A549 (cell line): ENCODE results near the gene FNIP2. TPM values are rescaled to one million over a fixed set of nuclear protein-coding genes. Genes with fewer than 3 reads are reported as not detected.
A peak's percentile ranks its signal among the peaks of the same experiment; 100 is the strongest.

ENCODE experiments used
- ATAC-seq, 2 experiments: fragments of 200-7000 bp in 1 of 2; fragments of >200 bp in 1 of 2; cut with Nextera tagmentation in 1 of 2; cut with Tn5 transposase in 1 of 2; 3 replicates each; pipeline versions ENCODE4 v1.8.0 to v1.9.1; 2018 to 2020; ENCODE audit warnings: mild to moderate bottlenecking in 1 of 2, moderate library complexity in 1 of 2
- CTCF ChIA-PET: fragments of 300-600 bp; sonication (Branson Sonifier 250); formaldehyde crosslinking; extraction: SDS; loops from one replicate; lab custom pipeline; 2021; ENCODE audit warnings: antibody characterized with exemption, inconsistent platforms; lab: Yijun Ruan, JAX
- POLR2A ChIA-PET: fragments of 350-600 bp; formaldehyde crosslinking; extraction: SDS; loops from one replicate; lab custom pipeline; 2021; ENCODE audit warnings: antibody characterized with exemption, inconsistent platforms; lab: Yijun Ruan, JAX
- DNase-seq, 2 experiments: peaks; one replicate each; pipeline versions ENCODE4 v3.0.0 to v3.0.0-alpha.2; 2011 to 2016; ENCODE audit warnings: low read depth in 1 of 2, low spot score in 1 of 2
- FAIRE-seq: peaks from 2 replicates; lab custom pipeline; 2011; peaks lifted over from hg19 to GRCh38; lab: Jason Lieb, UNC
- H3K27ac ChIP-seq, 2 experiments: fragments of >200 bp; sonication (Bioruptor Twin); formaldehyde crosslinking; 3 replicates each; pipeline ENCODE4 v1.5.1; 2016 to 2017
- H3K4me1 ChIP-seq: fragments of >200 bp; sonication (Bioruptor Twin); formaldehyde crosslinking; 3 replicates; pipeline ENCODE4 v1.6.1; 2016
- H3K4me2 ChIP-seq: fragments of >200 bp; sonication (Bioruptor Twin); formaldehyde crosslinking; 3 replicates; pipeline ENCODE4 v1.6.1; 2016
- H3K4me3 ChIP-seq: fragments of >200 bp; sonication (Bioruptor Twin); formaldehyde crosslinking; 3 replicates; pipeline ENCODE4 v1.5.1; 2016
- H3K9me3 ChIP-seq: fragments of >200 bp; sonication (Bioruptor Twin); formaldehyde crosslinking; 3 replicates; pipeline ENCODE4 v1.6.1; 2016
- BHLHE40 ChIP-seq: IDR thresholded peaks from 2 replicates; pipeline ENCODE4 v1.6.1; 2012; ENCODE audit warnings: low read depth, low read length, inconsistent platforms
- CBX8 ChIP-seq: fragments of 200-600 bp; sonication (generic); IDR thresholded peaks from 2 replicates; pipeline ENCODE4 v1.6.1; 2016
- CEBPB ChIP-seq, 2 experiments: fragments of >200 bp in 1 of 2; sonication (Bioruptor Twin) in 1 of 2; formaldehyde crosslinking in 1 of 2; IDR thresholded peaks; 2 replicates each; pipeline ENCODE4 v1.6.1; 2012 to 2016
- CHD2 ChIP-seq: fragments of 150-350 bp; IDR thresholded peaks from 2 replicates; pipeline ENCODE4 v1.6.1; 2014; ENCODE audit warnings: low read length; ENCODE audit not compliant: partially characterized antibody
- E2F6 ChIP-seq: IDR thresholded peaks from 2 replicates; pipeline ENCODE4 v1.6.1; 2012; ENCODE audit warnings: low read depth, borderline replicate concordance
- ESRRA ChIP-seq: fragments of 150-350 bp; IDR thresholded peaks from 2 replicates; pipeline ENCODE4 v1.6.1; 2014; ENCODE audit warnings: mild to moderate bottlenecking, low read length, borderline replicate concordance
- HES2 ChIP-seq: fragments of >200 bp; sonication (Bioruptor Twin); formaldehyde crosslinking; IDR thresholded peaks from 2 replicates; pipeline ENCODE4 v1.6.1; 2016
- HOXA7 ChIP-seq: fragments of 250-450 bp; sonication (Bioruptor Pico); IDR thresholded peaks from 2 replicates; pipeline ENCODE4 v1.5.0; 2020; ENCODE audit warnings: mild to moderate bottlenecking, moderate library complexity
- MAX ChIP-seq: IDR thresholded peaks from 2 replicates; pipeline ENCODE4 v1.6.1; 2012
- MAZ ChIP-seq: fragments of 150-350 bp; IDR thresholded peaks from 2 replicates; pipeline ENCODE4 v1.6.1; 2014; ENCODE audit warnings: antibody characterized with exemption, low read depth, low read length, borderline replicate concordance
- RAD21 ChIP-seq, 2 experiments: fragments of >200 bp in 1 of 2; sonication (Bioruptor Twin) in 1 of 2; formaldehyde crosslinking in 1 of 2; IDR thresholded peaks in 1 of 2; conservative IDR thresholded peaks in 1 of 2; 2 replicates in 1 of 2; 3 replicates in 1 of 2; pipeline ENCODE4 v1.6.1; 2012 to 2018; ENCODE audit warnings: inconsistent platforms in 1 of 2
- RARB ChIP-seq: fragments of 250-450 bp; sonication (Bioruptor Pico); IDR thresholded peaks from 2 replicates; pipeline ENCODE4 v1.8.0; 2021; ENCODE audit warnings: mild to moderate bottlenecking, moderate library complexity
- REST ChIP-seq: fragments of 200-600 bp; sonication (generic); IDR thresholded peaks from 2 replicates; pipeline ENCODE4 v1.6.1; 2016; ENCODE audit warnings: antibody characterized with exemption, mild to moderate bottlenecking, moderate library complexity
- RFX5 ChIP-seq: fragments of 450-650 bp; IDR thresholded peaks from 2 replicates; pipeline ENCODE4 v1.7.1; 2014; ENCODE audit warnings: antibody characterized with exemption, mild to moderate bottlenecking, moderate library complexity
- SREBF2 ChIP-seq: fragments of 450-650 bp; IDR thresholded peaks from 2 replicates; pipeline ENCODE4 v1.6.1; 2014; ENCODE audit warnings: mild to moderate bottlenecking, moderate library complexity
- TFCP2L1 ChIP-seq: fragments of 250-450 bp; sonication (Bioruptor Pico); IDR thresholded peaks from 2 replicates; pipeline ENCODE4 v1.5.0; 2021; ENCODE audit warnings: mild to moderate bottlenecking
- ZC3H11A ChIP-seq: fragments of 450-650 bp; IDR thresholded peaks from 2 replicates; pipeline ENCODE4 v1.6.1; 2014; ENCODE audit warnings: antibody characterized with exemption, mild to moderate bottlenecking
- ZFP36 ChIP-seq: fragments of 450-650 bp; IDR thresholded peaks from 2 replicates; pipeline ENCODE4 v1.6.1; 2014; ENCODE audit warnings: borderline replicate concordance; ENCODE audit not compliant: partially characterized antibody
- WGBS: methylation state at CpG from one replicate; pipeline ENCODE4 v1.1.6; 2017; ENCODE audit errors: missing lambda C conversion rate; 5-methylcytosine and 5-hydroxymethylcytosine counted together
- polyA plus RNA-seq, 4 experiments: library from polyadenylated mRNA; depleted of rRNA in 3 of 4; stranded (reverse); fragments of >200 nt; fragmentation: RNase III in 1 of 4; extraction: RNeasy Plus Mini Kit Qiagen cat#74134 plus additional on column Dnase treatment in 1 of 4; gene quantifications; 2 replicates in 3 of 4; 3 replicates in 1 of 4; pipeline ENCODE4 v1.2.3, GENCODE V29; 2011 to 2017
- TF ChIP-seq, protein P1 (sequence below): fragments of >200 bp; sonication (Bioruptor Twin); formaldehyde crosslinking; IDR thresholded peaks from 3 replicates; pipeline ENCODE4 v1.6.1; 2016

The FNIP2 gene
- polyA plus RNA-seq, 2 of the 4 experiments (the other 2 are of a cell fraction), result 2.0 to 2.5 TPM

DNA sequence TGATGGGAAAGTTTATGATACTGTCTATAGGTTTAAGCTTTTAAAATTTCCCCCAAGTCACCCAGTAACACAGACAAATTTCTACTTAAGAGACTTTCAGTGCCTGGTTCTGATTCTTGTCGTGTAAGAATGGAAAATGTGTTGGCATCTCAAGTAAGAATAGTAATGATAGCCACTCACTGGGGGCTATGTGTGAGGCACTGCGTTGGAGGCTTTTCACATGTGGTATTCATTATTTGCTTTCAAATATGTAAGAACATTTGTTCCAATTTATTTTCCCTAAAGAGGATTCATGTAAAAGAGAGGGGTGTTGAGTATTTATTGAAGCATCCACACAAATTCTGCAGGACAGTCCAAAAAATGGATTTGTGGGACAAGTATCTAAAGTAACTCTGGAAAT, 143.6 kb downstream of the FNIP2 start:
- no peak for FAIRE-seq
- no peak overlapping the region for H3K4me3 ChIP-seq
- no peak for DNase-seq
- peaks cover 17% of the 10 kb centered on the region for H3K4me1 ChIP-seq
- no peak overlapping the region for H3K4me2 ChIP-seq
- no peak for TF ChIP-seq E2F6
- no peak for TF ChIP-seq CBX8
- TF ChIP-seq ESRRA, result no peak
- ChIA-PET CTCF (no interaction called here), POLR2A (no interaction called here)
- H3K9me3 ChIP-seq, result no peaks in the 10 kb centered on the region
- no peak overlapping the region for H3K27ac ChIP-seq
- ATAC-seq, result no peak
- 94% methylated on average over 2 of the region's 2 CpGs for WGBS

- POLR2A ChIA-PET, result no interaction called here
- no peak overlapping the region for H3K4me3 ChIP-seq
- 59% methylated on average over 6 of the region's 6 CpGs for WGBS
- peaks cover 17% of the 10 kb centered on the region for H3K4me1 ChIP-seq
- no peak for TF ChIP-seq MAZ
- TF ChIP-seq RARB (CRISPR knock-in tag), result no peak
- TF ChIP-seq BHLHE40, result no peak
- no peak for TF ChIP-seq HES2
- TF ChIP-seq, protein P1, sequence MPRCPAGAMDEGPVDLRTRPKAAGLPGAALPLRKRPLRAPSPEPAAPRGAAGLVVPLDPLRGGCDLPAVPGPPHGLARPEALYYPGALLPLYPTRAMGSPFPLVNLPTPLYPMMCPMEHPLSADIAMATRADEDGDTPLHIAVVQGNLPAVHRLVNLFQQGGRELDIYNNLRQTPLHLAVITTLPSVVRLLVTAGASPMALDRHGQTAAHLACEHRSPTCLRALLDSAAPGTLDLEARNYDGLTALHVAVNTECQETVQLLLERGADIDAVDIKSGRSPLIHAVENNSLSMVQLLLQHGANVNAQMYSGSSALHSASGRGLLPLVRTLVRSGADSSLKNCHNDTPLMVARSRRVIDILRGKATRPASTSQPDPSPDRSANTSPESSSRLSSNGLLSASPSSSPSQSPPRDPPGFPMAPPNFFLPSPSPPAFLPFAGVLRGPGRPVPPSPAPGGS, result no peak
- TF ChIP-seq MAX, result no peak
- no peak for TF ChIP-seq CEBPB (IDR thresholded peaks at IDR 0.05)
- no peak for TF ChIP-seq REST
- TF ChIP-seq, all 56 proteins: peak for 0
- no peak overlapping the region for H3K27ac ChIP-seq
- DNase-seq, result no peak
- no peak for ATAC-seq
- CTCF ChIA-PET, result interaction anchor here (1.1 kb wide), 1 partner anchor 280 kb away, joined by 3 read pairs; no protein-coding TSS in a partner anchor
- no peak overlapping the region for H3K4me2 ChIP-seq
- FAIRE-seq, result no peak
- H3K9me3 ChIP-seq, result no peaks in the 10 kb centered on the region
Measured at GRCh38 chr4:158912806-158913205, 144.0 kb downstream of the FNIP2 start.

DNA sequence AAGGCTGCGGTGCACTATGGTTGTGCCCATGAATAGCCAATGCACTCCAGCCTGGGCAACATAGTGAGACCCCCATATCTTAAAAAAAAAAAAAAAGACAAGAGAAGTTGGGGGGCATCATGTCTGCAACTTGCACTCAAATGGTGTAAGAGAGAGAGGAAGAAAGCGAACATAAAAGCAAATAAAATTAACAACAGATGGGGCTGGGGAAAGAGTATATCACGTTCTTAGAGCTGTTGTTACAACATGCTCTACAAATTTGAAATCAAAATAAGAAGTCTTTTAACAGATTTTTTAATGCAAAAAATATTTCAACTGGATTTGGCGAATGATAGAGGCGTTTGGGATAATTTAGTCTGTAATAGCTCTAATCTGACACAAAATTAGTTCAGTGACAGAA, 144.9 kb downstream of the FNIP2 start:
- no peak for DNase-seq
- Histone ChIP-seq H3K4me3 (no peak overlapping the region), H3K4me1 (peaks cover 17% of the 10 kb centered on the region), H3K27ac (peak overlapping the region in 1 of 2 experiments; percentile 41; a peak in 1 of 6 replicates), H3K4me2 (peak overlapping the region; percentile 45), H3K9me3 (no peaks in the 10 kb centered on the region)
- ChIA-PET POLR2A (no interaction called here), CTCF (interaction anchor here (1.1 to 2.0 kb wide), 2 partner anchors 184 to 279 kb away, joined by 3 to 5 read pairs; no protein-coding TSS in a partner anchor)
- 70% methylated on average over 5 of the region's 5 CpGs for WGBS
- FAIRE-seq, result no peak
- TF ChIP-seq CHD2, result no peak
- no peak for TF ChIP-seq HOXA7 (CRISPR knock-in tag)
- TF ChIP-seq SREBF2, result no peak
- no peak for TF ChIP-seq CBX8
- no peak for TF ChIP-seq ESRRA
- no peak for TF ChIP-seq ZC3H11A
- TF ChIP-seq TFCP2L1, result no peak
- TF ChIP-seq RAD21 (conservative IDR thresholded peaks at IDR 0.05 in 1 of 2, IDR thresholded peaks at IDR 0.05 in 1 of 2), result no peak
- TF ChIP-seq ZFP36, result no peak
- no peak for TF ChIP-seq RFX5
- no peak for ATAC-seq
